Adrenal gland (tissue), 12 donors: ENCODE measurements around the gene RRBP1. TPM values are rescaled to one million over a fixed set of nuclear protein-coding genes. Genes with fewer than 3 reads are reported as not detected.

Experiments
- DNase-seq, 7 donors: peaks; one replicate each; pipeline ENCODE4 v3.0.0-alpha.2; 2019 to 2020
- H3K27ac ChIP-seq, 5 donors: fragments of 200-600 bp; sonication (generic) in 4 of 5; 1 replicate in 3 of 5; 2 replicates in 2 of 5; pipeline versions ENCODE4 v1.5.1 to v1.8.0; 2016 to 2020; ENCODE audit warnings: mild to moderate bottlenecking in 1 of 5
- H3K27me3 ChIP-seq: fragments of 200-600 bp; 2 replicates; pipeline ENCODE4 v1.8.0; 2021
- H3K36me3 ChIP-seq, 2 donors: fragments of 200-600 bp; replicated peaks in 1 of 2; 1 replicate in 1 of 2; 2 replicates in 1 of 2; pipeline versions ENCODE4 v1.5.1 to v1.8.0; 2018 to 2022
- H3K4me1 ChIP-seq, 2 donors: fragments of 200-600 bp; replicated peaks in 1 of 2; 1 replicate in 1 of 2; 2 replicates in 1 of 2; pipeline versions ENCODE4 v1.5.1 to v1.8.0; 2018 to 2021
- H3K4me3 ChIP-seq, 4 donors: fragments of 200-600 bp; sonication (generic) in 3 of 4; one replicate each; pipeline ENCODE4 v1.5.1; 2016 to 2018
- H3K9me3 ChIP-seq, 3 donors: fragments of 200-600 bp; sonication (generic) in 1 of 3; replicated peaks in 1 of 3; 1 replicate in 2 of 3; 2 replicates in 1 of 3; pipeline versions ENCODE4 v1.5.1 to v1.8.0; 2016 to 2021
- POLR2A ChIP-seq, 2 donors: fragments of 450-650 bp; IDR thresholded peaks; one replicate each; pipeline ENCODE4 v1.6.1; 2017; ENCODE audit warnings: antibody characterized with exemption in 2 of 2, mild to moderate bottlenecking in 2 of 2, moderate library complexity in 1 of 2
- WGBS, 4 donors: extraction: QIAGEN DNeasy Blood & Tissue Kit in 2 of 4; methylation state at CpG; one replicate each; pipeline versions ENCODE4 v1.1.5 to v1.1.7; 2013 to 2017; 5-methylcytosine and 5-hydroxymethylcytosine counted together
- intact Hi-C, 2 donors: fragments of 100-400 bp; cut with DNase I; formaldehyde crosslinking; loops; one replicate each; pipeline versions ENCODE4 v1.14.1 to v1.15.0; 2022 to 2023
- polyA plus RNA-seq, 3 donors: library from polyadenylated mRNA; stranded (reverse); fragments of 200-250 nt in 2 of 3; fragments of 350-450 nt in 1 of 3; fragmentation: Illumina TruSeq in 1 of 3; extraction: RNeasy Lipid Tissue Mini Kit (QIAGEN cat#74804) in 1 of 3; gene quantifications; one replicate each; pipeline ENCODE4 v1.2.3, GENCODE V29; 2013 to 2014
- total RNA-seq, 9 donors: library from RNA; depleted of rRNA in 4 of 9; stranded (reverse); fragments of >200 nt in 4 of 9; fragments of 120-200 nt in 1 of 9; fragmentation: NEBNext Ultra II Directional in 1 of 9; extraction: Animal tissue kit (Norgen Biotek cat#: 25700) in 1 of 9; gene quantifications; one replicate each; pipeline versions ENCODE4 v1.1.0 to v1.2.4, GENCODE V29; 2013 to 2023
- TF ChIP-seq, protein P1 (sequence below), 6 experiments: fragments of 450-650 bp in 4 of 6; fragments of 200-600 bp in 2 of 6; sonication (generic) in 1 of 6; IDR thresholded peaks; 1 replicate in 5 of 6; 2 replicates in 1 of 6; pipeline versions ENCODE4 v1.5.1 to v1.8.0; 2016 to 2021; ENCODE audit warnings: antibody characterized with exemption in 6 of 6, mild to moderate bottlenecking in 2 of 6, moderate library complexity in 1 of 6
- donor health status: healthy with polysubstance abuse.
- donor health status: Bipolar disorder and iron deficiency.
- donor health status: DM: yes; HTN: yes; CAD: no.
- donor health status: DM: no; HTN: no; CAD: no.
- donor health status: DM: no; HTN: no; CAD: no.
- donor health status: DM: yes; HTN: yes; CAD: no.

Gene RRBP1
- total and polyA plus RNA-seq, 12 donors: 73.9 to 261 (median 122) TPM

DNA sequence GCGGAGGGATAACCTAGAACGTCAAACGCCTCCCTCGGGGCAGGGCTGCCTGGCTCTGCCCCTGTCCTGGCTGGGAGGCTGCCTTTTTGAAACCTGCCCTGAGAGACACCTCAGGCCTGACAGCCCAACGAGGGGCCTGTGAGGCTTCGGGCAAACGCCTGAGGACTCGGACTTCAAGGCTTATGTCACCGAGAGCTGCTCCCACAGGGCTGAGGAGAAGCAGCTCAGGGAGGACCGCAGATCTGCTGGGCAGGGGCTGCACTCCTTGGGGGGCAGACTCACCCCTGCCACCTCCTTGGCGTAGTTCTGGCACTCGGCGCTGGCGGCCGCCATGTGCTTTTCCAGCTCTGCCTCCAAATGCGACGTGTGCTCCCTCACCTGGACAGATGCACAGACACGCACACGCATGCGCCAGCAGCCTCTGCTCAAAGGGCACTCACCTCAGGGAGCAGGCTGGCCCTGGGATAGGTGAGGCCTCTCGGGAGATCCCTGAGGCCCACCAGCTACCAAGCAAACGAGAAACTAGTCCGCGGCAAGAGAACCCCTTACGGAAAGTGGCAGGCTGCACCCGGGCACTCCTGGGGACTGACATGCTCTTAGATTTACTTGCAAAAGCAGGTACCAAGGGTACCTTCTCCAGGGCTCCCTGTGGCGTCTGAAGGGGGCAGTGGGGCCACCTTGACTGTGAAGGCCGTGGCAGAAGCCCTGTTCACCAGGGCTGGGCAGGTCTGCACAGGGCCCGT lies 62.5 kb downstream of the RRBP1 start:
- H3K4me3 ChIP-seq: no peak overlapping the region
- DNase-seq: peak in 6 of 7 donors; percentile 1 to 49 (median 13)
- H3K27ac ChIP-seq: no peak overlapping the region
- no peaks in the 10 kb centered on the region for H3K27me3 ChIP-seq
- H3K4me1 ChIP-seq: no peaks in the 10 kb centered on the region
- WGBS, 4 donors: 81 to 90% (median 83%) methylated on average over 5 to 29 of the region's 29 CpGs
- H3K36me3 ChIP-seq: peaks cover 0 to 96% of the 10 kb centered on the region in 2 donors
- H3K9me3 ChIP-seq: no peaks in the 10 kb centered on the region
- TF ChIP-seq, protein P1, sequence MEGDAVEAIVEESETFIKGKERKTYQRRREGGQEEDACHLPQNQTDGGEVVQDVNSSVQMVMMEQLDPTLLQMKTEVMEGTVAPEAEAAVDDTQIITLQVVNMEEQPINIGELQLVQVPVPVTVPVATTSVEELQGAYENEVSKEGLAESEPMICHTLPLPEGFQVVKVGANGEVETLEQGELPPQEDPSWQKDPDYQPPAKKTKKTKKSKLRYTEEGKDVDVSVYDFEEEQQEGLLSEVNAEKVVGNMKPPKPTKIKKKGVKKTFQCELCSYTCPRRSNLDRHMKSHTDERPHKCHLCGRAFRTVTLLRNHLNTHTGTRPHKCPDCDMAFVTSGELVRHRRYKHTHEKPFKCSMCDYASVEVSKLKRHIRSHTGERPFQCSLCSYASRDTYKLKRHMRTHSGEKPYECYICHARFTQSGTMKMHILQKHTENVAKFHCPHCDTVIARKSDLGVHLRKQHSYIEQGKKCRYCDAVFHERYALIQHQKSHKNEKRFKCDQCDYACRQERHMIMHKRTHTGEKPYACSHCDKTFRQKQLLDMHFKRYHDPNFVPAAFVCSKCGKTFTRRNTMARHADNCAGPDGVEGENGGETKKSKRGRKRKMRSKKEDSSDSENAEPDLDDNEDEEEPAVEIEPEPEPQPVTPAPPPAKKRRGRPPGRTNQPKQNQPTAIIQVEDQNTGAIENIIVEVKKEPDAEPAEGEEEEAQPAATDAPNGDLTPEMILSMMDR (IDR thresholded peaks at IDR 0.05): no peak
- intact Hi-C loops: loop anchor here in 1 of 2 donors (5.0 kb wide), 1 partner anchor 82 kb away; no protein-coding TSS in a partner anchor

DNA sequence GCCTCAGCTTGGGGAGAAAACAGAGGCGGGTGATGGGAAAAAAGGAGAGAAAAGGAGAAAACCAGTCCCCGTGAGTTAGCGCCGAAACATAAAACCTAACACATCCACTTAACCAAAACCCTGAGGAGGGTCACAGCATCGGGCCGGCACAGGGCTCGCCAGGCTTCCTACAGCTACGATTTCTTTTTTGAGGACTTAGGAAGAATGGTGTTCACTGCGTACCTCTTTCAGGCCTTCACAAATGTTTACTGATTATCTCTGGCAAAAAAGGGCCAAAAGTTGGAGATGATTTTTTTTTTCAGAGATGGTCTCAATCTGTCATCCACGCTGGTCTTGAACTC lies 63.4 kb downstream of the RRBP1 start:
- H3K4me3 ChIP-seq: no peak overlapping the region
- H3K9me3 ChIP-seq: no peaks in the 10 kb centered on the region
- intact Hi-C loops: no loop called here
- WGBS, 4 donors: 93 to 98% (median 94%) methylated on average over 10 of the region's 10 CpGs
- no peak for DNase-seq
- peaks cover 0 to 96% of the 10 kb centered on the region in 2 donors for H3K36me3 ChIP-seq
- no peaks in the 10 kb centered on the region for H3K27me3 ChIP-seq
- TF ChIP-seq, protein P1 (IDR thresholded peaks at IDR 0.05): no peak
- TF ChIP-seq POLR2A (IDR thresholded peaks at IDR 0.05): no peak
- H3K4me1 ChIP-seq: no peaks in the 10 kb centered on the region
- no peak overlapping the region for H3K27ac ChIP-seq

DNA sequence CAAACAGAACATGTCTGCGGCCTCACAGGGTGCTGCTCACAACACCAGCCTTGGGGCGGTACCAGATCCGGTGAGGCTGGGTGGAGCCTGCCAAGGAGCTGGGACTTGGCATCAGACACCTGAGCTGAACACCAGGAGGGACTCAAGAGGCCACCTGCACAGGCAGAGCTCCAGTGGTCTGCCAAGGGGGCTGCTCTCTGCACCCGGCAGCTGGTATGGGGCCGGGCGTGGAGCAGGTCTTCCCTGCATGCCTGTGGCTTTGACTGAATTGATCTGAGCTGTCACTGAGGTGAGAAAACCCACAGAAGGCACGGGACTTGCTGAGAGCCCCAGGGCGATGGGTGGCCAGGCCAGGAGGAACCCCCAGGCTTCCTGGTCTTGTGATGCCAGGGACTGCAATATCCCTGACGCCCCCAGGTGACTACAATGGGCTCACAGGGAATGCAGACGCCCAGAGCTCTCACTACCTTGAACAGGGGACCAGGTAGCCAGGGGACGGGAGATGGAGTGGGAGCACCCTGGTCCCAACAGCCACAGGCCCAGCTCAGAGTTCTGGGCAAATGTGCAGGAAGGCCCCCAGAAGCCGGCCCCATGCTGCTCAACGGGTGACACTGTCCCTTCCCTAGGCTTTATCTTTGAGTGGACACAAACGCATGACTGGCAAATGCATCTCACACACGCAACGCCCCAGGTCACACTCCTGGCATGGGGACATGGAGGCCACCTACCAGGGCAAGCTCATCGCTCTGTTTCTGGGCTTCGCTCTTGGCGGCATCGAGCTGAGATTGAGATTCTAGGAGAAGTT lies 64.0 kb downstream of the RRBP1 start:
- H3K9me3 ChIP-seq: no peaks in the 10 kb centered on the region
- 83 to 90% (median 88%) methylated on average over 12 to 20 of the region's 20 CpGs for whole genome bisulfite sequencing, 4 donors
- TF ChIP-seq POLR2A (IDR thresholded peaks at IDR 0.05): no peak
- TF ChIP-seq, protein P1 (IDR thresholded peaks at IDR 0.05): no peak
- no peak overlapping the region for H3K4me3 ChIP-seq
- intact Hi-C loops: loop anchor here in 1 of 2 donors (2.0 kb wide), 1 partner anchor 79 kb away; no protein-coding TSS in a partner anchor
- no peak overlapping the region for H3K27ac ChIP-seq
- H3K27me3 ChIP-seq: no peaks in the 10 kb centered on the region
- H3K36me3 ChIP-seq: peaks cover 0 to 92% of the 10 kb centered on the region in 2 donors
- peak in 5 of 7 donors; percentile 0 to 51 (median 14) for DNase-seq
- H3K4me1 ChIP-seq: no peaks in the 10 kb centered on the region

DNA sequence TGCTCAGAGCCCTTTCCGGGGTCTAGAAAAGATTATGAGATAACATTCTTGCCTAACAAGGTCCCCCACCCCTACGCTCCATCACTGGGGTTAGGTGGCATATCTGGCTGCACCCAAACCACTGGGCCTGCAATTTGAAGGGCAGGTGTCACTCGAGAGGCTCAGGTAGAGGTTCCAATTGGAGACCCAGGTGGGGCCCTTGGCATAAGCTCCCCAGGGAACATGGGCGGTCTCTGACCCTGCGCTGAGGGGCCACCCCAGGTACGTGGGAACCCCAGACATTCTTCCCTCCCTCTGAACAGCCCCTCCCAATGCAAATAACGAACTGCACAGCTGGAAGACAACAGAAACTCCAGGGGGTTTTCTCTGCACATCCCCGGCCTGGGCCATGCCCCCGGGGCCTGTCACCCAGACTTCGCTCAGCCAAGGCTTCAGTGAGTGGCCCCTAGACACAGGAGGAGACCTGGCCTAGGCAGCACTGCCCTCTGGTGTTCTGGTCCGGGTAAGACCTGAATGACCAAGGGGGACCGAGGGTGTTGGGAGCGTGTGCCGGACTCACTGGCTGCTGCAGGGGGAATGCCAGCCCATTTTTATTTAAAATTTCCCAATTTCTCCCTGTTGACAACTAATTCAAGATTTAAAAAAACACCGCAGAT lies 64.7 kb downstream of the RRBP1 start:
- Histone ChIP-seq H3K9me3 (no peaks in the 10 kb centered on the region), H3K36me3 (peaks cover 0 to 85% of the 10 kb centered on the region in 2 donors), H3K4me3 (no peak overlapping the region), H3K4me1 (peaks cover 3% of the 10 kb centered on the region in 2 donors), H3K27me3 (no peaks in the 10 kb centered on the region), H3K27ac (no peak overlapping the region)
- intact Hi-C loops: loop anchor here in 1 of 2 donors (2.0 kb wide), 1 partner anchor 79 kb away; no protein-coding TSS in a partner anchor
- peak in 6 of 7 donors; percentile 40 to 80 (median 69) for DNase-seq
- TF ChIP-seq POLR2A (IDR thresholded peaks at IDR 0.05): no peak
- TF ChIP-seq, protein P1 (IDR thresholded peaks at IDR 0.05): peak; percentile 42 to 88 (median 80)
- WGBS, 4 donors: 62 to 81% (median 74%) methylated on average over 9 to 15 of the region's 15 CpGs
